GM21390 (cell line): ENCODE measurements around the gene MAGEA3.
"Not testable (repeated sequence)": the region's sequence is repeated elsewhere in the genome, so short reads cannot be mapped to it uniquely, and the experiment has no call there.

ENCODE experiments used
- ATAC-seq: cut with Tn5 transposase; IDR thresholded peaks from one replicate; pipeline ENCODE4 v1.9.1; 2021; ENCODE audit not compliant: unreplicated experiment

Gene MAGEA3

GRCh38 chrX:152735860-152736511, 37.4 kb downstream of the MAGEA3 start:
- ATAC-seq = no peak

GRCh38 chrX:152736528-152736927, 37.9 kb downstream of the MAGEA3 start:
- not testable (repeated sequence) for ATAC-seq

GRCh38 chrX:152738560-152738959, 40.0 kb downstream of the MAGEA3 start:
- ATAC-seq = no peak
